HG02840 (cell line): Measurements from ENCODE around the gene BEST3.
"Not testable (repeated sequence)": the region's sequence is repeated elsewhere in the genome, so short reads cannot be mapped to it uniquely, and the experiment has no call there.

Source experiments
- ATAC-seq: cut with Tn5 transposase; IDR thresholded peaks from one replicate; pipeline ENCODE4 v1.9.1; 2021; ENCODE audit warnings: mild to moderate bottlenecking, moderate library complexity, moderate number of reproducible peaks; ENCODE audit not compliant: unreplicated experiment, low FRiP score

BEST3 gene

GRCh38 chr12:69610126-69610525, 89.0 kb downstream of the BEST3 start:
- ATAC-seq, result no peak

- ATAC-seq, result no peak
Observed at GRCh38 chr12:69608114-69608513, 91.0 kb downstream of the BEST3 start.

- ATAC-seq, result not testable (repeated sequence)
Observed at GRCh38 chr12:69604275-69604674, 94.8 kb downstream of the BEST3 start.
